GM12801 (cell line): ENCODE measurements around the gene LDLRAD2.

Source experiments
- CTCF ChIP-seq: IDR thresholded peaks from one replicate; pipeline ENCODE4 v1.5.1; 2011; ENCODE audit warnings: control low read depth; ENCODE audit not compliant: insufficient read length; ENCODE audit errors: extremely low read depth

The LDLRAD2 gene

GRCh38 chr1:21774835-21775549 lies 37.1 kb upstream of the LDLRAD2 start:
- TF ChIP-seq CTCF: no peak

- TF ChIP-seq CTCF: no peak
Observed at GRCh38 chr1:21775550-21775914, 36.5 kb upstream of the LDLRAD2 start.

GRCh38 chr1:21775985-21776562 lies 36.0 kb upstream of the LDLRAD2 start:
- TF ChIP-seq CTCF: no peak

GRCh38 chr1:21778405-21778727 lies 33.7 kb upstream of the LDLRAD2 start:
- TF ChIP-seq CTCF: no peak

GRCh38 chr1:21779613-21780521 lies 32.2 kb upstream of the LDLRAD2 start:
- TF ChIP-seq CTCF: no peak

- TF ChIP-seq CTCF: no peak
Observed at GRCh38 chr1:21781815-21782348, 30.2 kb upstream of the LDLRAD2 start.

- TF ChIP-seq CTCF: no peak
Observed at GRCh38 chr1:21782349-21782867, 29.7 kb upstream of the LDLRAD2 start.
